NT2/D1 (cell line): ENCODE results near the gene TGFBR2.

Experiments used
- DNase-seq: peaks from one replicate; pipeline ENCODE4 v3.0.0-alpha.2; 2011; ENCODE audit warnings: low read depth, low spot score
- H3K27me3 ChIP-seq: 2 replicates; pipeline ENCODE4 v1.6.0; 2011; ENCODE audit warnings: mild to moderate bottlenecking; ENCODE audit not compliant: insufficient read length, insufficient read depth
- H3K36me3 ChIP-seq: 2 replicates; pipeline ENCODE4 v1.6.1; 2011; ENCODE audit warnings: mild to moderate bottlenecking, low read length, mixed read lengths; ENCODE audit not compliant: insufficient read depth, insufficient read length
- H3K4me1 ChIP-seq: 2 replicates; pipeline ENCODE4 v1.5.1; 2011; ENCODE audit not compliant: insufficient read depth, insufficient read length
- H3K4me3 ChIP-seq: 2 replicates; pipeline ENCODE4 v1.5.1; 2011; ENCODE audit warnings: low read depth; ENCODE audit not compliant: insufficient read length
- H3K9ac ChIP-seq: 2 replicates; pipeline ENCODE4 v1.6.0; 2011; ENCODE audit warnings: low read depth; ENCODE audit not compliant: insufficient read length
- H3K9me3 ChIP-seq: 2 replicates; pipeline ENCODE4 v1.5.1; 2011; ENCODE audit warnings: mild to moderate bottlenecking, low read length; ENCODE audit not compliant: insufficient read depth
- SUZ12 ChIP-seq: IDR thresholded peaks from 2 replicates; pipeline ENCODE4 v1.6.1; 2011; ENCODE audit not compliant: insufficient read length, insufficient read depth; ENCODE audit errors: extremely low read depth
- YY1 ChIP-seq: IDR thresholded peaks from 2 replicates; pipeline ENCODE4 v1.6.1; 2011; ENCODE audit not compliant: insufficient read length, insufficient read depth
- ZNF274 ChIP-seq: IDR thresholded peaks from 2 replicates; pipeline ENCODE4 v1.6.1; 2011; ENCODE audit warnings: mild to moderate bottlenecking, low read depth, low read length

The TGFBR2 gene

GRCh38 chr3:30680789-30681648, 74.6 kb downstream of the TGFBR2 start:
- Histone ChIP-seq H3K9ac (no peak overlapping the region), H3K36me3 (peaks cover 11% of the 10 kb centered on the region), H3K9me3 (no peaks in the 10 kb centered on the region), H3K4me1 (no peaks in the 10 kb centered on the region), H3K27me3 (no peaks in the 10 kb centered on the region), H3K4me3 (no peak overlapping the region)
- TF ChIP-seq YY1, result no peak
- TF ChIP-seq ZNF274, result no peak
- no peak for DNase-seq

GRCh38 chr3:30681649-30682211, 75.3 kb downstream of the TGFBR2 start:
- Histone ChIP-seq H3K4me3 (no peak overlapping the region), H3K9ac (no peak overlapping the region), H3K4me1 (no peaks in the 10 kb centered on the region), H3K27me3 (no peaks in the 10 kb centered on the region), H3K9me3 (no peaks in the 10 kb centered on the region), H3K36me3 (peaks cover 7% of the 10 kb centered on the region)
- DNase-seq, result no peak
- TF ChIP-seq YY1, result no peak
- no peak for TF ChIP-seq ZNF274
- no peak for TF ChIP-seq SUZ12

DNA sequence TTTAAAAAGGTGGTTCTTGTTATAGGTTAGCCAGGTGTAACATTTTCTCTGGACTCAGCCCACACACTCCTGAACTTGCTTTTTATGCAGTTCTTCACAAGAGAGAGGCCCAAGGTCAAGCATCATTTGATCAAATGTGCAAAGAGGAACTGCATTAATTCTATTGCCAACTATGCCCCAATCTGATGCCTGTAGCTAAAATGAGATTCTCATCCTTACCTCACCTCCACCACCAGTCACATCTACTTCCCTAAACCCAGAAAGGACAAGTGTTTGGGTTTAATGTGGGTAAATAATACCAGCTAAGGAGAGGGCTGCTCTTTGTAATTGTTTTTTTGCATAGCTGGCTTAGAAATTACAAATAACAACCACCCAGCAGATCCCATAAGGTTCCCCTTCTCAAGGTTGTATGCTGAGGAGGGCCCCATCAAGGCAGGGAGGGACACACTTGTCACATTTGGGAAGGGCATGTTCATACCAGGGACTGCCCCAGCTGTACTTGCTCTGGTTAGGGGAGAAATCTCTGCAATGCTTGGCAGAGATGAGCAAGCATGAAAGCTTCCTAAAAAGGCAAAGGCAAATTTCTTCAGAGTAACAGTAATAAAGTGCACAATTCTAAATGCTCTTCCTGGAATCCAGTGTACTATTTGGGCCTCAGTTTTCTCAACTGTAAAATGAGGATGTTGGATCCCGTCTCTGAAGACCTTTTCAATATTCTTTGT, 76.2 kb downstream of the TGFBR2 start:
- Histone ChIP-seq H3K27me3 (no peaks in the 10 kb centered on the region), H3K9ac (no peak overlapping the region), H3K9me3 (no peaks in the 10 kb centered on the region), H3K4me3 (no peak overlapping the region), H3K4me1 (no peaks in the 10 kb centered on the region), H3K36me3 (peaks cover 8% of the 10 kb centered on the region)
- DNase-seq, result no peak
- TF ChIP-seq ZNF274, result no peak
- no peak for TF ChIP-seq YY1
- TF ChIP-seq SUZ12, result no peak

DNA sequence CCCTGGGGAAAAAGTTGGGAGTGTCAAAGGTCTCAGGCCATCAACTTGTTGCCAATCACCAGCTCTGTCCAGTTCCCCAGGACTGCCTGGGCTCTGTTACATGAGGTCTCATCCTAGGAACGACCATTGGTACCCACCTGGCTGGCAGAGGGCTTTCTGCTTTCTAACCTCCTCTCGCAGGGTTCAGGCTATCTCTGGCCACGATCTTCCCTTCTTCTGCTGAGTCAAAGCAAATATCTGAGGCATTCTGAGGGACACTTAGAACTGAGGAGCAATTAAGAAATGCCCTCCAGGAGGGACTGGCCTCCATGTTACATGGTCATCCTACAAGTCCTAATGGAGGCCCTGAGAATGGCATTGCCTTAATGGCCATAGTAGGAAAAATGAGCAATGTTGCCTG, 77.4 kb downstream of the TGFBR2 start:
- H3K36me3 ChIP-seq, result peaks cover 14% of the 10 kb centered on the region
- TF ChIP-seq YY1, result no peak
- TF ChIP-seq SUZ12, result no peak
- TF ChIP-seq ZNF274, result no peak
- H3K4me3 ChIP-seq, result no peak overlapping the region
- no peak for DNase-seq
- H3K9ac ChIP-seq, result no peak overlapping the region
- H3K27me3 ChIP-seq, result no peaks in the 10 kb centered on the region
- no peaks in the 10 kb centered on the region for H3K4me1 ChIP-seq
- H3K9me3 ChIP-seq, result no peaks in the 10 kb centered on the region

GRCh38 chr3:30684356-30684755, 78.0 kb downstream of the TGFBR2 start:
- H3K9me3 ChIP-seq, result no peaks in the 10 kb centered on the region
- TF ChIP-seq YY1 (no peak), ZNF274 (no peak), SUZ12 (no peak)
- peaks cover 16% of the 10 kb centered on the region for H3K36me3 ChIP-seq
- no peaks in the 10 kb centered on the region for H3K27me3 ChIP-seq
- no peak overlapping the region for H3K9ac ChIP-seq
- H3K4me1 ChIP-seq, result no peaks in the 10 kb centered on the region
- no peak for DNase-seq
- H3K4me3 ChIP-seq, result no peak overlapping the region

DNA sequence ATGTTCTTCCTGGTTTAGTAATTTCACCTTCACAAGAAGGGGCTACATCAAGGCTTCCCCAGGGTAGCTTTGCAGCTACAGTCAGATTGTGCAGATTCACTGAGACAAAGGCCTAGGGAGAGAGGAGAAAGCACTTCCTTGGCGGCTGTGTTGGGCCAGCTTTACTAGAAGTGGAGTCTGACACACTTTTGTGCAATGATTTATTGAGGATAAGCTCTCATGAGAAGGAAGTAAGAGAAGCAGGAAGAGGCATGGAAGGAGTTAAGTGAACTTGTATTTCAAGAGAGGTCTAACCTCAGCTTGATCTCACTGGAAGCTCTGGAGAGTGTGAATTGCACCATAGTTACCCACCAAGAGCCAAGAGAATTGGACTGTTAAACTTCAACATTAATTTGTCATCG, 78.9 kb downstream of the TGFBR2 start:
- H3K9me3 ChIP-seq, result no peaks in the 10 kb centered on the region
- DNase-seq, result no peak

GRCh38 chr3:30686176-30686575, 79.8 kb downstream of the TGFBR2 start:
- Histone ChIP-seq H3K4me3 (no peak overlapping the region), H3K4me1 (no peaks in the 10 kb centered on the region), H3K36me3 (peaks cover 30% of the 10 kb centered on the region), H3K9ac (no peak overlapping the region), H3K27me3 (no peaks in the 10 kb centered on the region), H3K9me3 (no peaks in the 10 kb centered on the region)
- no peak for TF ChIP-seq SUZ12
- TF ChIP-seq ZNF274, result no peak
- TF ChIP-seq YY1, result no peak
- no peak for DNase-seq

More for the DNA sequence above, 78.9 kb downstream of the TGFBR2 start:
- no peak overlapping the region for H3K9ac ChIP-seq
- no peak overlapping the region for H3K4me3 ChIP-seq
- TF ChIP-seq ZNF274 (no peak), SUZ12 (no peak), YY1 (no peak)
- H3K27me3 ChIP-seq, result no peaks in the 10 kb centered on the region
- H3K4me1 ChIP-seq, result no peaks in the 10 kb centered on the region
- peaks cover 20% of the 10 kb centered on the region for H3K36me3 ChIP-seq
